Muscle of leg (tissue), 11 donors: ENCODE measurements around the gene LYZL4. TPM values are rescaled to one million over a fixed set of nuclear protein-coding genes. Genes with fewer than 3 reads are reported as not detected.

Source experiments
- DNase-seq: peaks from one replicate; pipeline ENCODE4 v3.0.0; 2013
- H3K27ac ChIP-seq: one replicate; pipeline ENCODE4 v1.5.1; 2013; ENCODE audit warnings: mild to moderate bottlenecking, low read length, control low read depth
- H3K27me3 ChIP-seq: one replicate; pipeline ENCODE4 v1.6.1; 2013; ENCODE audit warnings: low read length; ENCODE audit not compliant: control insufficient read depth, insufficient read depth
- H3K36me3 ChIP-seq: one replicate; pipeline ENCODE4 v1.6.1; 2013; ENCODE audit warnings: low read length; ENCODE audit not compliant: control insufficient read depth, insufficient read depth
- H3K4me1 ChIP-seq: one replicate; pipeline ENCODE4 v1.6.1; 2013; ENCODE audit warnings: low read length; ENCODE audit not compliant: control insufficient read depth, insufficient read depth
- H3K4me3 ChIP-seq: one replicate; pipeline ENCODE4 v1.5.1; 2013; ENCODE audit warnings: low read length, control low read depth
- H3K9me3 ChIP-seq: replicated peaks from 2 replicates; pipeline ENCODE4 v1.6.1; 2013; ENCODE audit warnings: low read depth, low read length; ENCODE audit not compliant: control insufficient read depth
- WGBS: methylation state at CpG from one replicate; pipeline ENCODE4 v1.1.5; 2013; ENCODE audit warnings: missing lambda C conversion rate; ENCODE audit not compliant: insufficient coverage; 5-methylcytosine and 5-hydroxymethylcytosine counted together
- polyA plus RNA-seq, 8 donors: library from polyadenylated mRNA; unstranded; fragments of 120-200 nt; gene quantifications; one replicate each; pipeline versions ENCODE4 v1.2.1 to v1.2.3, GENCODE V29; 2013; ENCODE audit warnings: inconsistent platforms in 1 of 8, low replicate concordance in 1 of 8; ENCODE audit not compliant: insufficient read length in 8 of 8, insufficient read depth in 1 of 8
- total RNA-seq: library from RNA; stranded (reverse); fragments of 120-200 nt; gene quantifications from one replicate; pipeline ENCODE4 v1.2.4, GENCODE V29; 2013

The LYZL4 gene
- total and polyA plus RNA-seq, 9 donors = not detected

DNA sequence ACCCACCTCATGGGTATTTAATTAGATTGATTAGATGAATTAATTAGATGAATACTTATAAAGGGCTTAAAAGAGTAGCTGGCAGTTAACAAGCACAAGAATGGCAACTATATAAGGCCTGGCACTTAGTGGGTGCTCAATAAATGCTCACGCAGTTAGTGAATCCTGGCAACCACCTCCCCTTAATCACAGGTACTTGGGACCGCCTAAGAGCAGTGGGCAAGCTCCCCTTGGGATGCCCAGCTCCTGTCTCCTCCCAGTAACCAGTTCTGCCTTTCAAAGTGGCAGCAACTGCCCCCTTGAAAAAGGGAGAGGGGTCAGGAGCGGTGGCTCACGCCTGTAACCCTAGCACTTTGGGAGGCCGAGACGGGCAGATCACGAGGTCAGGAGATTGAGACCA is 4.6 kb downstream of the LYZL4 start:
- 100% methylated on average over 1 of the region's 7 CpGs for WGBS
- Histone ChIP-seq H3K36me3 (no peaks in the 10 kb centered on the region), H3K27me3 (no peaks in the 10 kb centered on the region), H3K4me3 (no peak overlapping the region), H3K27ac (no peak overlapping the region), H3K9me3 (no peaks in the 10 kb centered on the region), H3K4me1 (peaks cover 3% of the 10 kb centered on the region)
- DNase-seq = no peak

DNA sequence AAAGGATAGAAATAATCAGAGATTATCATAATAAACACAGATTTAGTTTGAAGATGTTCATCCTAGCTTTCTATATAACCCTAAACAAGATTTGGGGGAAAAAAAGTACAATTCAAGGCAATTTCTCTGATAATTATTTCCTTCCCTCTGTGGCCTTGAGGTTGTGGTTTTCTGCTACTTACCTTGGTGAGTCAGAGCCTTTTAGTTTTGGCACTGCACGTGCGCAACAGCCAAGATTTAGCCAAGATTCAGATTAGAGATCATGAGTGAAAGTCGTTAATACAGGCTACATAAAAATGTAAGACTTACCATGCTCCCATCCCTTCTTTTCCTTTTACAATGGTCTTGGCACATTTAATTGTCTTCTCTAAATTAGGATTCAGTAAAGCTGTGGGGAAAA is 6.7 kb downstream of the LYZL4 start:
- H3K27ac ChIP-seq = no peak overlapping the region
- H3K27me3 ChIP-seq = no peaks in the 10 kb centered on the region
- no peaks in the 10 kb centered on the region for H3K9me3 ChIP-seq
- H3K4me3 ChIP-seq = no peak overlapping the region
- H3K36me3 ChIP-seq = no peaks in the 10 kb centered on the region
- no CpG with 5 or more reads among the region's 3 CpGs for WGBS
- DNase-seq = no peak
- H3K4me1 ChIP-seq = no peaks in the 10 kb centered on the region

DNA sequence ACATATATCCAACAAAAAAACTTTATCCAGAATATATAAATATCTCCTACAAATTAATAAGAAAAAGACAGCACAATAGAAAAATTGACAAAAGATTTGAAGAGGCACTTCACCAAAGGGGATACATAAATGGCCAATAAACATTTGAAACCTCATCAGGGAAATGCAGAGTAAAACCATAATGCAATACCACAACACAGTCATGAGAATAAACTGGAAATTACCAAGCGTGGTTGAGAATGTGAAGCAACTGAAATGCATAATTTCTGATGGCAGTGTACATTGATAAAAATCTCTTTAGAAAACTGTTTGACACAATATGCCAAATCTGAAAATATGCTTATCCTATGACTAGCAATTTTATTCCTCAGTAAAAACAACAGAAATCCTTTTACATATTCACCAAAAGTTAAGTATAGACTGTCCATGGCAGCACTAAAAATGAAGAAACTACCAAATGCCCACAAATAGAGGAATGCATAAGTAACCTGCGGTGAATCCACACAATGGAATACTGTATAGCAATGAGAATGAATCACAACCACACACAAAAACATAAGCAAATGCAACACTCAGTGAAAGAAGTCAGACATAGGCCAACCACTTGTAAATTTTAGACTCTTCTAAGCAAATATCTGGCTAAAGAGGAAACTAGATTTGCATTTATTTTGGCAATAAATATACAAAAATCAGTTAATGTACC is 7.9 kb downstream of the LYZL4 start:
- no peak overlapping the region for H3K4me3 ChIP-seq
- no peaks in the 10 kb centered on the region for H3K36me3 ChIP-seq
- H3K9me3 ChIP-seq = no peaks in the 10 kb centered on the region
- no peak overlapping the region for H3K27ac ChIP-seq
- no CpG with 5 or more reads among the region's 2 CpGs for WGBS
- H3K27me3 ChIP-seq = no peaks in the 10 kb centered on the region
- no peaks in the 10 kb centered on the region for H3K4me1 ChIP-seq
- DNase-seq = no peak

DNA sequence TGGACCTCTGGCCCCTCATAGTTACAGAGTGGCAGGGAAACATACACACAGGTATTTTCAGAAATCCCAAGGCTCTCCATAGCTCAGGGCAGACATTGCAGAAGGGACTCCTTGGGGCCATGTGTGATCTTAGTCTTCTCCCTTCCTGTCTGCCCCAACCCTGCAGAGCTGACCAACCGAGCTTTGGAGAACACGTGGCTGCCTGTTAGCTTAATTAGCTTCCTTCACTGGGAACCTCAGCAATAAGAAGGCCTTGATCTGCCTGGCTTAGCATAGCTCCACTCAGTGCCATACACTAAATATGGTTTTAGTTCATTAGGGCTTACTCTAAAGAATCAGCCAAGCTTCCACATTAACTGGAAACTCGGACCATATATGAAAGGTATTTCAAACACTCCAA is 12.3 kb downstream of the LYZL4 start:
- no peaks in the 10 kb centered on the region for H3K9me3 ChIP-seq
- no peak for DNase-seq
- no peaks in the 10 kb centered on the region for H3K36me3 ChIP-seq
- no peaks in the 10 kb centered on the region for H3K27me3 ChIP-seq
- no CpG with 5 or more reads among the region's 3 CpGs for WGBS
- no peak overlapping the region for H3K27ac ChIP-seq
- H3K4me3 ChIP-seq = no peak overlapping the region
- H3K4me1 ChIP-seq = no peaks in the 10 kb centered on the region

DNA sequence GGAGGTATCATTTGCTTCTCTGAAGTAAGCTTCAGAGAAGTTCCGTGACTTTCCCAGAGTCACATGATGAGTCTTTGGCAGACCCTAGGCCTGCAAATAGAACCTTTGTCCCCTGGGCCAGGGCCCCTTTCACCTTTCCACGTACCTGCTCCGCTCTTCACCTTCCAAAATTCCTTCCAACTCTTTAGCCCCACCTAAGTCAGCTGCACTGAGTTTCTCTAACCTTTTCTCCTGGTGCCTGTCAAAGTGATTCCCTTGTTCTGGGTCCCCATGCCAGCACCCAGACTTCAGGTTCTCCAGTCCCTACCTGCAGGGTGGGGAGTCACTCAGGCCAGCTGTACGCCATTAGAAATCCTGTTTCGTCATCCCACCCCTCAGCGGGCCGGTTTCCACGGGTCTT is 12.8 kb downstream of the LYZL4 start:
- Histone ChIP-seq H3K27ac (no peak overlapping the region), H3K36me3 (no peaks in the 10 kb centered on the region), H3K27me3 (no peaks in the 10 kb centered on the region), H3K9me3 (no peaks in the 10 kb centered on the region), H3K4me1 (no peaks in the 10 kb centered on the region), H3K4me3 (no peak overlapping the region)
- WGBS = 86% methylated on average over 8 of the region's 8 CpGs
- DNase-seq = no peak

DNA sequence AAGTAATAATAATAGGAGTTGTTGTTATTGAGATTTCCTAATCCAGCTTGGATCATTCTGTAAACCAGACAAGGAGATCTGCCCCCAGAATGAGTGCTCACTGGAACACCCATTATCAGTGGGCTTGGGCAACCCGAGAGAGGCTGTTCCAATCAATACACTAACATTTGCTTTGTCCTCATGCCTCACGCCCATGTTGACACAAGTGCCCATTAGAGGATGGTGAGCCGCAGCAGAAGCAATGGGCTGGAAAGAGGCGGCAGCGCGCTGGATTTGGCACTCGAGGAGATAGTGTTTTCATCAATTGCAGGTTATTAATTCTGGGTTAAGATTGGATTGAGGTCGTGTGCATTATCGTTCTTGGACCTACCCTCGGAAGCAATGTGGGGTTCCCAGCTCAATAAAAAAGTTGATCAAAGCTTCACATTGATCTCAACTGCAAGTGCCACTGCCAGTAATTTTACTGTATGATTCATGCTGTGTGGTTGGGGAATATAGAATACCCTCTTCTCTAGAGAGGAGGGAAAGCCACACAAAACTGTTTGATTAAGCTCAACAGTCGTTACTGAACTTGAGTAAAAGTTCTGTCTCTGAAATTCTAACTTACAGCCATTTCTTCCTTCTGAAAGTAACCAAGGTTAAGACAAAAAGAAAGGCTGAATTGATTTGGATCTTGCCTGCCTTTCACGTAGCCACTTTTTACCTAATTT is 15.7 kb downstream of the LYZL4 start:
- Histone ChIP-seq H3K27me3 (no peaks in the 10 kb centered on the region), H3K27ac (no peak overlapping the region), H3K36me3 (no peaks in the 10 kb centered on the region), H3K4me3 (no peak overlapping the region), H3K9me3 (no peaks in the 10 kb centered on the region), H3K4me1 (no peaks in the 10 kb centered on the region)
- DNase-seq = no peak
- 92% methylated on average over 2 of the region's 12 CpGs for WGBS

DNA sequence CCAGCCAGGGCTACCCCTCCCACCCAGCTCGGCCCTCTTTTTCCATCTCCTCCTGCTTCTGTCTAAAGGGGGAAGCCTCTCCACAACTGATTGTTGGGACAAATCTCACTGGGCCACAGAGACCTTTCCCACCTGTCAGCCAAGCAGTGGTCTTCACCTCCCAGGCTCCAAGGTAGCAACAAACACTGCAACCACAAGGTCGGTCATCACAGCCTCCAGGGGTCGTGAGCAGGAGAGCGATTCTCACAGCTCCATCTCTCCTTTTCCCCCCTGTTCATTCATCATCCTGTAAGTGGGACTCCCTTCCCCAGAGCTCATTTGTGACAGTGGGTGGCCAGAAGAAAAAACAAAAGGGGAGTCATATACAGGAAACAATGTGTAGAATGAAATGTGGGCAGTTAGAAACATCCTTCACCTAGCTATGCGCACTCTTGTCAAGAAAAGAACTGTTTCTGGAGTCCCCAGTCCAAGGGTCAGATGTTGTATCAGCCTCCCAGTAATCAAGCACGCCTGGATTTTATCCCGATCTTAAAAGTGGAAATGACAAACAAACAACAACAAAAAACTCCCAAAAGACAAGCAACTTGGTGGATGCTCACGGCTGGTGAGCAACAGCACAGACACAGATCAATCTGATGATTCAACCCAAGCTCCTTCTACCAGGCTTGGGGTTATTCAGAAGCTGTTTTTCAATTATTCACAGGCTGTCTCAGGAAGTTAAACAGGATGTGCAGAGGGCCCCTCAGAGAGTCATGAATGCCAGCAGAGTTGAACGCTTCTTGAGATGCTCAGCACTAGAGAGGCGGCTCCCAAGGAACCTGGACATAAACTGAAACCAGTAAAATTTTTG is 22.4 kb downstream of the LYZL4 start:
- Histone ChIP-seq H3K4me3 (no peak overlapping the region), H3K27me3 (no peaks in the 10 kb centered on the region), H3K27ac (no peak overlapping the region), H3K9me3 (no peaks in the 10 kb centered on the region), H3K4me1 (peaks cover 9% of the 10 kb centered on the region), H3K36me3 (no peaks in the 10 kb centered on the region)
- DNase-seq = peak; percentile 73
- WGBS = 40% methylated on average over 4 of the region's 10 CpGs

GRCh38 chr3:42381551-42382082 is 28.8 kb downstream of the LYZL4 start:
- Histone ChIP-seq H3K9me3 (no peaks in the 10 kb centered on the region), H3K27me3 (peaks cover 2% of the 10 kb centered on the region), H3K4me1 (peaks cover 2% of the 10 kb centered on the region), H3K36me3 (no peaks in the 10 kb centered on the region), H3K4me3 (no peak overlapping the region), H3K27ac (peak overlapping the region; percentile 15)
- peak; percentile 81 for DNase-seq
- WGBS = 25% methylated on average over 2 of the region's 6 CpGs

- 90% methylated on average over 2 of the region's 2 CpGs for WGBS
- Histone ChIP-seq H3K27me3 (peaks cover under 1% of the 10 kb centered on the region), H3K36me3 (no peaks in the 10 kb centered on the region), H3K27ac (no peak overlapping the region), H3K4me3 (no peak overlapping the region), H3K4me1 (peaks cover 11% of the 10 kb centered on the region), H3K9me3 (no peaks in the 10 kb centered on the region)
- no peak for DNase-seq
Observed at GRCh38 chr3:42377681-42378080, 32.7 kb downstream of the LYZL4 start.

GRCh38 chr3:42376344-42376798 is 34.0 kb downstream of the LYZL4 start:
- WGBS = 33% methylated on average over 3 of the region's 4 CpGs
- H3K27me3 ChIP-seq = no peaks in the 10 kb centered on the region
- DNase-seq = peak; percentile 96
- peaks cover 14% of the 10 kb centered on the region for H3K4me1 ChIP-seq
- no peak overlapping the region for H3K4me3 ChIP-seq
- H3K9me3 ChIP-seq = no peaks in the 10 kb centered on the region
- no peaks in the 10 kb centered on the region for H3K36me3 ChIP-seq
- peak overlapping the region; percentile 69 for H3K27ac ChIP-seq
